GM21367 (cell line): ENCODE data around the gene OR52E8.

ENCODE experiments used
- ATAC-seq: cut with Tn5 transposase; IDR thresholded peaks from one replicate; pipeline ENCODE4 v1.9.1; 2021; ENCODE audit not compliant: unreplicated experiment

Gene OR52E8

GRCh38 chr11:5857590-5857989 lies at the start of gene OR52E8:
TSS of gene OR52E8 (minus strand) at chr11:5857690. CDS start at chr11:5857690, 0 bp downstream.
- ATAC-seq = no peak

- ATAC-seq = no peak
These were observed 42.0 kb upstream of the OR52E8 start for GRCh38 chr11:5899534-5899933.

GRCh38 chr11:5892908-5893307 lies 35.4 kb upstream of the OR52E8 start, which contains the start of gene OR52E5:
TSS of gene OR52E5 (plus strand) at chr11:5893208. CDS start at chr11:5900777, 7,569 bp downstream.
- ATAC-seq = no peak

- no peak for ATAC-seq
These were observed 33.8 kb upstream of the OR52E8 start for GRCh38 chr11:5891216-5891800.

GRCh38 chr11:5887661-5888060 lies 30.2 kb upstream of the OR52E8 start:
- no peak for ATAC-seq

GRCh38 chr11:5887172-5887571 lies 29.7 kb upstream of the OR52E8 start:
- ATAC-seq = no peak

GRCh38 chr11:5881756-5882155 lies 24.3 kb upstream of the OR52E8 start:
- ATAC-seq = no peak

GRCh38 chr11:5880329-5880728 lies 22.8 kb upstream of the OR52E8 start, which contains the start of gene OR52E4:
TSS of gene OR52E4 (plus strand) at chr11:5880629. CDS start at chr11:5884293, 3,664 bp downstream.
- ATAC-seq = no peak

- ATAC-seq = no peak
These were observed 21.1 kb upstream of the OR52E8 start for GRCh38 chr11:5878564-5878963.

GRCh38 chr11:5865826-5866225 lies 8.3 kb upstream of the OR52E8 start:
- no peak for ATAC-seq

- ATAC-seq = no peak
These were observed 6.5 kb downstream of the OR52E8 start for GRCh38 chr11:5851002-5851401.

GRCh38 chr11:5847711-5848110 lies 9.8 kb downstream of the OR52E8 start:
- ATAC-seq = no peak

- no peak for ATAC-seq
These were observed 10.8 kb downstream of the OR52E8 start for GRCh38 chr11:5846701-5847100.

- no peak for ATAC-seq
These were observed 15.7 kb downstream of the OR52E8 start, which contains the start of gene OR52E6 for GRCh38 chr11:5841797-5842196. TSS of gene OR52E6 (minus strand) at chr11:5841897. CDS start at chr11:5841897, 0 bp downstream.

- no peak for ATAC-seq
These were observed 19.8 kb downstream of the OR52E8 start for GRCh38 chr11:5837695-5838094.

- ATAC-seq = no peak
These were observed 24.0 kb downstream of the OR52E8 start for GRCh38 chr11:5833446-5833845.

GRCh38 chr11:5831196-5831829 lies 26.2 kb downstream of the OR52E8 start:
- ATAC-seq = no peak

- ATAC-seq = peak; percentile 50
These were observed 39.1 kb downstream of the OR52E8 start for GRCh38 chr11:5818245-5818886.

GRCh38 chr11:5815534-5815933 lies 42.0 kb downstream of the OR52E8 start:
- no peak for ATAC-seq

- no peak for ATAC-seq
These were observed 47.3 kb downstream of the OR52E8 start for GRCh38 chr11:5809905-5810795.

- peak; percentile 21 for ATAC-seq
These were observed 48.4 kb downstream of the OR52E8 start for GRCh38 chr11:5809122-5809519.
